GM21619 (cell line): ENCODE data around the gene ABHD2.

Experiments
- ATAC-seq: cut with Tn5 transposase; IDR thresholded peaks from one replicate; pipeline ENCODE4 v1.9.1; 2021; ENCODE audit not compliant: unreplicated experiment

Gene ABHD2

GRCh38 chr15:89161666-89162065 lies 73.4 kb downstream of the ABHD2 start:
- no peak for ATAC-seq

- ATAC-seq: no peak
Observed at GRCh38 chr15:89163271-89164055, 75.2 kb downstream of the ABHD2 start.

GRCh38 chr15:89164712-89165211 lies 76.5 kb downstream of the ABHD2 start:
- no peak for ATAC-seq

- no peak for ATAC-seq
Observed at GRCh38 chr15:89165677-89166076, 77.4 kb downstream of the ABHD2 start.

- peak; percentile 75 for ATAC-seq
Observed at GRCh38 chr15:89167267-89168176, 79.3 kb downstream of the ABHD2 start.

- ATAC-seq: no peak
Observed at GRCh38 chr15:89168316-89168833, 80.1 kb downstream of the ABHD2 start.

GRCh38 chr15:89170364-89170763 lies 82.1 kb downstream of the ABHD2 start:
- no peak for ATAC-seq

GRCh38 chr15:89171136-89172072 lies 83.1 kb downstream of the ABHD2 start:
- ATAC-seq: no peak

- no peak for ATAC-seq
Observed at GRCh38 chr15:89172921-89173320, 84.7 kb downstream of the ABHD2 start.

- ATAC-seq: no peak
Observed at GRCh38 chr15:89174476-89174875, 86.2 kb downstream of the ABHD2 start.

GRCh38 chr15:89175617-89176191 lies 87.4 kb downstream of the ABHD2 start:
- ATAC-seq: no peak

- no peak for ATAC-seq
Observed at GRCh38 chr15:89177116-89177515, 88.9 kb downstream of the ABHD2 start.

- ATAC-seq: no peak
Observed at GRCh38 chr15:89177633-89178306, 89.5 kb downstream of the ABHD2 start.

GRCh38 chr15:89178307-89178977 lies 90.2 kb downstream of the ABHD2 start:
- no peak for ATAC-seq

GRCh38 chr15:89179966-89180875 lies 92.0 kb downstream of the ABHD2 start:
- no peak for ATAC-seq

- no peak for ATAC-seq
Observed at GRCh38 chr15:89184357-89184756, 96.1 kb downstream of the ABHD2 start.

GRCh38 chr15:89184886-89185526 lies 96.8 kb downstream of the ABHD2 start:
- ATAC-seq: no peak
